Neural progenitor cell (in vitro differentiated cells): ENCODE results near the gene ENO2.

ENCODE experiments used
- CTCF ChIP-seq: fragments of 200-600 bp; sonication (generic); IDR thresholded peaks from 2 replicates; pipeline ENCODE4 v1.5.1; 2017; ENCODE audit warnings: antibody characterized with exemption, mild to moderate bottlenecking
- EZH2 ChIP-seq: fragments of 200-600 bp; sonication (generic); IDR thresholded peaks from 2 replicates; pipeline ENCODE4 v1.6.1; 2017; ENCODE audit warnings: antibody characterized with exemption, mild to moderate bottlenecking, moderate library complexity
- EZH2phosphoT487 ChIP-seq: fragments of 200-600 bp; sonication (generic); IDR thresholded peaks from 2 replicates; pipeline ENCODE4 v1.6.1; 2017; ENCODE audit warnings: antibody characterized with exemption

- TF ChIP-seq EZH2 (no peak), CTCF (no peak), EZH2phosphoT487 (no peak)
These were observed 49.5 kb downstream of the ENO2 start for GRCh38 chr12:6963791-6964413.
